Measurements from ENCODE around the gene KRT79. TPM values are rescaled to one million over a fixed set of nuclear protein-coding genes. Genes with fewer than 3 reads are reported as not detected.

The KRT79 gene
- total RNA-seq, 1 donor from 2014 or later = not detected

DNA sequence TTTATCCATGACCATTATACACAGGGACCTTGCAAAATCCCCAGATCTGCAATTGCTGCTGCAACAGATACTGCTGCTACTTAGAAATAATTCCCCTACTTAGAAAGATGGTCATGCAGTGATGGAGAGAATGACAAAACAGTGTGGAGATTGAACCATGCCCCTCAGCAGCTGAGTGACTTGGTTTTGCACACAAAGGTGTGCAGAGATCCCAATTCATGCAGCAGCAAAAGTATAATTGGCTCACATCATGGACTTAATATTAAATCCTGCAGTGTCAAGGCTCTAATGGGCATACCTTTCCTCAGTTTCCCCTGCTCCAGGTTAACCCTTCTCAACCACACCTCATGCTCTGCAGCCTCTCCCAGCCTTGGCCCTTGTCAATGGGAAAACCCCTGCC, 17.7 kb upstream of the KRT79 start:
- no peak for DNase-seq (ENCODE audit: low read depth)
- TF ChIP-seq, protein P1, sequence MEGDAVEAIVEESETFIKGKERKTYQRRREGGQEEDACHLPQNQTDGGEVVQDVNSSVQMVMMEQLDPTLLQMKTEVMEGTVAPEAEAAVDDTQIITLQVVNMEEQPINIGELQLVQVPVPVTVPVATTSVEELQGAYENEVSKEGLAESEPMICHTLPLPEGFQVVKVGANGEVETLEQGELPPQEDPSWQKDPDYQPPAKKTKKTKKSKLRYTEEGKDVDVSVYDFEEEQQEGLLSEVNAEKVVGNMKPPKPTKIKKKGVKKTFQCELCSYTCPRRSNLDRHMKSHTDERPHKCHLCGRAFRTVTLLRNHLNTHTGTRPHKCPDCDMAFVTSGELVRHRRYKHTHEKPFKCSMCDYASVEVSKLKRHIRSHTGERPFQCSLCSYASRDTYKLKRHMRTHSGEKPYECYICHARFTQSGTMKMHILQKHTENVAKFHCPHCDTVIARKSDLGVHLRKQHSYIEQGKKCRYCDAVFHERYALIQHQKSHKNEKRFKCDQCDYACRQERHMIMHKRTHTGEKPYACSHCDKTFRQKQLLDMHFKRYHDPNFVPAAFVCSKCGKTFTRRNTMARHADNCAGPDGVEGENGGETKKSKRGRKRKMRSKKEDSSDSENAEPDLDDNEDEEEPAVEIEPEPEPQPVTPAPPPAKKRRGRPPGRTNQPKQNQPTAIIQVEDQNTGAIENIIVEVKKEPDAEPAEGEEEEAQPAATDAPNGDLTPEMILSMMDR (IDR thresholded peaks at IDR 0.05; ENCODE audit: insufficient read depth, low read length, poor library complexity, severe bottlenecking) = no peak

DNA sequence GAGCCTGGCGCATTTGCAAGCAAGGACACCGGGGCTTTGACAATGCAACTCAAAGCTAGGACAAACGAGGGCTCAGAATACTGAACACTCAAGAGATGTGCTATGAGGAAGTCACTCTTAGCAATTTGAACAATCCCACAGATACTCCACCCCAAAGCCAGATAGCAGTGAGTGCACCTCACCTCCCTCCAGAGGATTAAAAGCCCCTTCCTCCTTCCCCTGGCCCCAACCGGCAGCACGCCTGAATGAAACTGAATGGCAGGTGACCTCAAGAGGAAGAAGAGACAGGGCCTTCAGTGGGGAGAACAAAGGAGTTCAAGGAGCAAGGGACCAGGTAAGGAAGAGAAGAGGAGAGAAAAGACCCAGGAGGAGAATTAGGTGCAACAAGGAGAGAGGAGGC, 16.6 kb upstream of the KRT79 start:
- no peaks in the 10 kb centered on the region for H3K27me3 ChIP-seq (ENCODE audit: control insufficient read depth, insufficient read depth, low read length)
- TF ChIP-seq, protein P1 (IDR thresholded peaks at IDR 0.05; ENCODE audit: insufficient read depth, low read length, poor library complexity, severe bottlenecking) = no peak
- no peak overlapping the region for H3K4me3 ChIP-seq (ENCODE audit: low read depth, low read length)
- no peaks in the 10 kb centered on the region for H3K36me3 ChIP-seq (ENCODE audit: control insufficient read depth, insufficient read depth, low read length)
- no peak for DNase-seq (ENCODE audit: low read depth)

More for the DNA sequence above, 17.7 kb upstream of the KRT79 start:
- no peaks in the 10 kb centered on the region for H3K27me3 ChIP-seq (ENCODE audit: control insufficient read depth, insufficient read depth, low read length)
- H3K36me3 ChIP-seq (ENCODE audit: control insufficient read depth, insufficient read depth, low read length) = no peaks in the 10 kb centered on the region
- H3K4me3 ChIP-seq (ENCODE audit: low read depth, low read length) = no peak overlapping the region

DNA sequence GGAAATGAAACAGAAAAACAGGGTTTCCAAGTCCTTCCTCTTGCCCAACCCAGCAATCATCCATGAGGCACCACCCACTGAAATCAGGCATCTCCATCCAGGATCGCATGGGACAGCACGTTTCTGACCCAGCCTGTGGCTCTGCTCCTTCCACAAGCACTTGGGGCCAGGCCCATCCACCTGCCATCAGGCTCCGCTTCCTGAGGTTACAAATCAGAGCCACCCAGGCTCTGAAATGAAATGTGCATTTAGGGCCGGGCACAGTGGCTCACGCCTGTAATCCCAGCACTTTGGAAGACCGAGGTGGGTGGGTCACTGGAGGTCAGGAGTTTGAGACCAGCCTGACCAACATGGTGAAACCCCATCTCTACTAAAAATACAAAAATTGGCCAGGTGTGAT, 15.4 kb upstream of the KRT79 start:
- H3K4me3 ChIP-seq (ENCODE audit: low read depth, low read length) = no peak overlapping the region
- TF ChIP-seq, protein P1 (IDR thresholded peaks at IDR 0.05; ENCODE audit: insufficient read depth, low read length, poor library complexity, severe bottlenecking) = no peak
- no peak for DNase-seq (ENCODE audit: low read depth)
- H3K27me3 ChIP-seq (ENCODE audit: control insufficient read depth, insufficient read depth, low read length) = no peaks in the 10 kb centered on the region
- H3K36me3 ChIP-seq (ENCODE audit: control insufficient read depth, insufficient read depth, low read length) = no peaks in the 10 kb centered on the region

DNA sequence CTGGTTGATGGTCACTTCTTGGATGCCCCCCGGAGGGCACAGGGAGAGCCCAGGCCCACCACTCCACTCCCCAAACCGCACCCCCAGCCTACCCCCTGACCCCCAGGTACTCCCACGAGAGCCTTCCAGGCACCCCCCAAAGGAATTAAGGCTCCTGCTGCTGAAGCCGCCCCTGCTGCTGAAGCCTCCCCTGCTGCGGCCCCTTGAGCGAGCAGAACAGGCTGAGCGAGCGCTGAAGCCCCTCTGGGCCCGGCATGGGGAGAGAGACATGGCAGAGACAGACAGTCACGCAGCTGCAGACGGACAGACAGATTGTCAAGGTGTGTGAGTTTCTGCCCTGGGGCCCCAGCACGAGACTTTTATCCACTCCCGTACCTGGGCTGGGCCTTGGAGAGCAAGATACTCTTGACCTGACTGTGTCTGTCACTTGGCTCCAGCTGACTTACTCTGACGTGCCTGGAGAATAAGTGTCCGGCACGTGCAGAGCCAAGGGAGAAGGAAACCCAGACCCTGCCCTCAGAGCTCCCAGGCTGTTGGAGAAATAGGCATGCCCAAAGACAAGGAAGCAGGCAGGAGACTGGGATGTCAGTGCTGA, 14.6 kb upstream of the KRT79 start, which contains the start of gene KRT78:
Gene KRT78, minus strand, starts transcription at position 334 of the 595 bp plus-strand sequence. Its CDS starts 64 bp downstream, at position 270.
- no peak for DNase-seq (ENCODE audit: low read depth)
- H3K27me3 ChIP-seq (ENCODE audit: control insufficient read depth, insufficient read depth, low read length) = no peaks in the 10 kb centered on the region
- no peak within 1 kb of the TSS for H3K4me3 ChIP-seq (ENCODE audit: low read depth, low read length)
- TF ChIP-seq, protein P1 (IDR thresholded peaks at IDR 0.05; ENCODE audit: insufficient read depth, low read length, poor library complexity, severe bottlenecking) = no peak
- H3K36me3 ChIP-seq (ENCODE audit: control insufficient read depth, insufficient read depth, low read length) = no peaks in the 10 kb centered on the region

DNA sequence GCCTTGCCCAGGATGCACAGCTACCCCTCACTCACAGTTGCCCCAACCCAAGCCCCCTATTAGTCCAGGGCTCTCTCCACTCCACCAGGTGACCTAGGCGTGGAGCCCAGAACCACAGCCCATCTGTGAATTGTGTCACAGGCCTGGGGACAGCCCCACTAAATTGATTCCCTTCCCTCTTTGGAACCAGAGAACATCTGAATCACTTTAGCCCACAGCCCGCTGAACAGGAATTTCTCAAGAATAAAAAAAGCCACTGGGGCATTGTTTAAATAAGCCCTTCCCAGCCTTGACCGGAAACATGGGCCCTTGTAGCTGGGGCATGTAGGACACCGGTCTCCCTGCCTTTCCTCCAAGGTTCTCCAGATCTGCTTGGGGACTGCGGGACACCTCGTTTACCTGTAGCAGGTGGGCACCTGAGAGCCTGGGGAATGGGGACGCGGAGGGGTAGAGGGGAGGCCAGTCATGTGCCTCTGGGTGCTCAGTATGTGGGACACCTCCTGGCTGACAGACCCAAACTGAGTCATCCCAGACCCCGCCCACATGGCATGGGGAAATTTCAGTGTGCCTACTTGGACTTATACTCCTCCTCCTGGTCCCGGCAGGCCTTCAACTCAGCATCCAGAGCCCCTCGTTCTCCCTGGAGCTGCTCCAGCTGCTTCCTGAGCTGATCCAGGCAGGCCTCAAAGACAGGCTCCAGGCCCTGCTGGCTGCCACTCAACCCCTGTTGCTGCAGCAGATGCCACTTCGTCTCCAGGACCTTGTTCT, 13.4 kb upstream of the KRT79 start:
- Histone ChIP-seq H3K27me3 (ENCODE audit: control insufficient read depth, insufficient read depth, low read length) (no peaks in the 10 kb centered on the region), H3K4me3 (ENCODE audit: low read depth, low read length) (no peak overlapping the region), H3K36me3 (ENCODE audit: control insufficient read depth, insufficient read depth, low read length) (no peaks in the 10 kb centered on the region)
- no peak for DNase-seq (ENCODE audit: low read depth)
- TF ChIP-seq, protein P1 (IDR thresholded peaks at IDR 0.05; ENCODE audit: insufficient read depth, low read length, poor library complexity, severe bottlenecking) = no peak

Measured in kidney epithelial cell (primary cell).